Stimulated activated memory B cell treated with anti-CD40 and anti-IgM and Interleukin-4, amounts not matched to agents 10 μg/mL and 1 μg/mL and 100 μg/mL, for 72 hours (primary cell): Measurements from ENCODE around the gene SLC5A11.

Experiments used
- ATAC-seq: fragments of 150-1000 bp; cut with Tn5 transposase; 2 replicates; pipeline ENCODE4 v1.10.0; 2021
- H3K27ac Mint-ChIP-seq: one replicate; pipeline ENCODE4 v1.8.0; 2022; ENCODE audit warnings: mild to moderate bottlenecking, mixed read lengths
- H3K27me3 Mint-ChIP-seq: one replicate; pipeline ENCODE4 v1.8.0; 2022; ENCODE audit warnings: mixed read lengths
- H3K36me3 Mint-ChIP-seq: one replicate; pipeline ENCODE4 v1.8.0; 2022; ENCODE audit warnings: mixed read lengths
- H3K4me1 Mint-ChIP-seq: one replicate; pipeline ENCODE4 v1.8.0; 2022; ENCODE audit warnings: mixed read lengths
- H3K4me3 Mint-ChIP-seq: one replicate; pipeline ENCODE4 v1.8.0; 2022; ENCODE audit warnings: mild to moderate bottlenecking, moderate library complexity, mixed read lengths
- H3K9me3 Mint-ChIP-seq: one replicate; pipeline ENCODE4 v1.8.0; 2022; ENCODE audit warnings: mixed read lengths

SLC5A11 gene

DNA sequence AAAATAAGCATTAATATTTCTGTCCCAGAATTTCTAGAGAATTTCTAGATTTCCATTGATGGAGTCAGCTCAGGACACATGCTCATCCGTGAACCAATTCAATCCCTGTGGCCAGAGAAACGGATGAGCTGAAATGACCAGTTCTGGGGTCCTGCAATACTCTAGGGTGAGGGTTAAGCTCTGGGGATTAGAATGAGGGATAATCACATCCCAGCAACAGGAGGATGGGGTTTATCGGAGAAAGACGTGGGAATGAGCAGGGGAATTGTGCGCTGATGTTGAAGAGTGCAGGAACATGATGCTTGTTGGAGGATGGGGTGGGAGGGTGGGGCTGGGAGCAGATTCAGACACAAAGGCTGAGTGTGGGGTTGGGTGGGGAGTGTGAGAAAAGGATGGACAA is 64.1 kb downstream of the SLC5A11 start:
- Mint-ChIP-seq H3K4me1 (no peaks in the 10 kb centered on the region), H3K27me3 (no peaks in the 10 kb centered on the region), H3K27ac (no peak overlapping the region), H3K4me3 (no peak overlapping the region), H3K36me3 (no peaks in the 10 kb centered on the region), H3K9me3 (no peaks in the 10 kb centered on the region)
- no peak for ATAC-seq

DNA sequence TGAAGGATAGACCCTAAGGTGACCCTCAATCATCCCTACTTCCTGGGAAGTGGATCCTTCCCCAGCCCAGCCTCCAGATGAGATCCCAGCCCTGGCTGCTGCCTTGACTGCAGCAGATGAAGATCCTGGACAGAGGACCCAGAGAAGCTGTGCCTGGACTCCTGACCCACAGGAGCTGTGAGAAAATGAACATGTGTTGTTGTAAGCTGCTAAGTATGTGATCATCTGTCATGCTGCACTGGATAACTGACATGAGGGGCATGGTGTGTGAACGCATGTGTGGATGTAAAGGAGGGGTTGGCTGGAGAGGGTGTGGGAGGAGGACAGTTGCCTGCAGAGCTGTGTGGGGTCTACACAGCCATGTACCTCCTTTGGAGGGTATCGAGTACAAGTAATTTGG is 69.3 kb downstream of the SLC5A11 start:
- Mint-ChIP-seq H3K36me3 (peaks cover 36% of the 10 kb centered on the region), H3K4me1 (no peaks in the 10 kb centered on the region), H3K27ac (no peak overlapping the region)

DNA sequence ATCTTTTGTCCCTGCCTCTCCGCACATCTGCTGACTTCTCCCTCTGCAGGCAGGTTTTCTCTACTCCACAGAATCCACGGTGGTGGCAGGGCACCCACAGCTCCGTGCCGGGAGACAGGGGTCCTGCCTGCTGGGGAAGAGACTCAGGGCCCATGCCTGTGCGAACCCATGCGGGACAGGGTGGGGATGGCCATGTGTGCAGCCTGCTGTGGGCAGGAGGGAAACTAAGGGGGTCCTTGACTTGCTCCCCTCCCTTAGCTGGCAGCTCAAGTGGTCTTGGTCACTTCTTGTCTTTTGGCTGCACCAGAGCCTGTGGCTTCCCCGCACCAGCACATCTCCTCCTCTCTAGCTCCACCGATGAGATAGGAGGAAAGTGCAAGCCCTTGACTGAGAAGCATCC is 69.8 kb downstream of the SLC5A11 start:
- Mint-ChIP-seq H3K4me1 (peaks cover under 1% of the 10 kb centered on the region), H3K4me3 (no peak overlapping the region), H3K9me3 (no peaks in the 10 kb centered on the region), H3K27ac (no peak overlapping the region), H3K27me3 (no peaks in the 10 kb centered on the region), H3K36me3 (peaks cover 42% of the 10 kb centered on the region)
- no peak for ATAC-seq

More for the DNA sequence above, 69.3 kb downstream of the SLC5A11 start:
- no peak for ATAC-seq
- Mint-ChIP-seq H3K4me3 (no peak overlapping the region), H3K9me3 (no peaks in the 10 kb centered on the region), H3K27me3 (no peaks in the 10 kb centered on the region)

DNA sequence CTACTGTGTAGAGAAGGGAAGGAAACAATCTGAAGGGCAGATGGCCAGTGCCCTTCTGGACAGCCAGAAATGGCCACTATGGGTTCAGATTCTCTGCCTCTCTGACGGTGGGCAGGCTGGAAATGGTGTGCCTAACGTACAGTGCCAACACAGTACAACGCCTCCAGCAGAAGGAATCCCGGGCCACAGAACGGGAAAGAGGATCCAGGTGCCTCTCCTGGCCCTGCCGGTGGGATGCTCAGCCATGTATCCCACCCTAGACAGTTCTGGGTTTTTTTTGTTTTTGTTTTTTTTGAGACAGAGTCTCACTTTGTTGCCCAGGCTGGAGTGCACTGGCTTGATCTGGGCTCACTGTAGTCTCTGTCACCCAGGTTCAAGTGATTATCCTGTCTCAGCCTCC is 71.5 kb downstream of the SLC5A11 start:
- Mint-ChIP-seq H3K9me3 (no peaks in the 10 kb centered on the region), H3K27ac (no peak overlapping the region), H3K27me3 (no peaks in the 10 kb centered on the region), H3K36me3 (peaks cover 58% of the 10 kb centered on the region), H3K4me3 (no peak overlapping the region), H3K4me1 (peaks cover 13% of the 10 kb centered on the region)
- no peak for ATAC-seq

DNA sequence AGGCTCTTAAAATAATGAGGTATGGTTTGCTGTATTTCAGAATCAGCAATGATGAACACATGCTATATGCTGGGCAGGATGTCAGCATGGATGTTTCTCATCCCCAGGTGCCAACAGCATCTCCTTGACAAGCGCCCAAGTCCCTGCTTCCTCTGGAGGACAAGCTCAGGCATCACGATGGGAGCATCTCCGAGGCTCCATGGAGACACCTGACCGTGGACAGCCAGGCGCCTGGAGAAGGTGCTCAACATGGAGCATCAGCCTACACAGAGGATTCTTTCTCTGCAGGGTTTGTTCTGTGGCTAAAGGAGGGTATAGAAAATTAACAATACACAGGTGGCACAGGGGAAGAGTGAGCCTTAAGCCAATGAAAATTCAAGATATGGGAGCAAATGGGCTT is 72.1 kb downstream of the SLC5A11 start:
- H3K9me3 Mint-ChIP-seq, result no peaks in the 10 kb centered on the region
- H3K27me3 Mint-ChIP-seq, result no peaks in the 10 kb centered on the region
- ATAC-seq, result no peak

GRCh38 chr16:24918641-24919040 is 72.9 kb downstream of the SLC5A11 start:
- Mint-ChIP-seq H3K36me3 (peaks cover 68% of the 10 kb centered on the region), H3K4me1 (peaks cover 13% of the 10 kb centered on the region), H3K4me3 (no peak overlapping the region), H3K27me3 (no peaks in the 10 kb centered on the region), H3K27ac (no peak overlapping the region), H3K9me3 (no peaks in the 10 kb centered on the region)
- no peak for ATAC-seq

More for the DNA sequence above, 72.1 kb downstream of the SLC5A11 start:
- H3K27ac Mint-ChIP-seq, result peak overlapping the region; percentile 30
- peaks cover 13% of the 10 kb centered on the region for H3K4me1 Mint-ChIP-seq
- no peak overlapping the region for H3K4me3 Mint-ChIP-seq
- H3K36me3 Mint-ChIP-seq, result peaks cover 65% of the 10 kb centered on the region

DNA sequence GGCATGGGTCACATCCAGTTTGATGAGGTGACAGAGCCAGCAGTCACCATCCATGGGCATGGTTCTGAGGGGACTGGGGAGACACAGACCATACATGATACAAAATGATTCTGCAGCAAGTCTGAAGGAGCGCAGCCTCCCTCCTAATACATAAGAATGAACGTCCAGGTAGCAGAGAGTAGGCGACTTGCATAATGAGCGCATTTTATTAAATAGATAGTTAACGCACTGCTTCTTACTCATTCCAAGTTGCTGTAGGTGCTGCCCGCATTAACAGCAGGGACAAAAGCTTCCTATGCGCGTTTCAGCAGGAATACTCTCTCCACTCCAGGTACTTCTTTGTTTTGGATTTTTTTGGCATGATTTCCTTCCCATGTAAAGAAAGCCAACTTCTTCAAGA is 73.8 kb downstream of the SLC5A11 start:
- Mint-ChIP-seq H3K4me3 (no peak overlapping the region), H3K9me3 (no peaks in the 10 kb centered on the region), H3K27me3 (no peaks in the 10 kb centered on the region), H3K36me3 (peaks cover 68% of the 10 kb centered on the region), H3K4me1 (peaks cover 13% of the 10 kb centered on the region), H3K27ac (no peak overlapping the region)
- no peak for ATAC-seq

DNA sequence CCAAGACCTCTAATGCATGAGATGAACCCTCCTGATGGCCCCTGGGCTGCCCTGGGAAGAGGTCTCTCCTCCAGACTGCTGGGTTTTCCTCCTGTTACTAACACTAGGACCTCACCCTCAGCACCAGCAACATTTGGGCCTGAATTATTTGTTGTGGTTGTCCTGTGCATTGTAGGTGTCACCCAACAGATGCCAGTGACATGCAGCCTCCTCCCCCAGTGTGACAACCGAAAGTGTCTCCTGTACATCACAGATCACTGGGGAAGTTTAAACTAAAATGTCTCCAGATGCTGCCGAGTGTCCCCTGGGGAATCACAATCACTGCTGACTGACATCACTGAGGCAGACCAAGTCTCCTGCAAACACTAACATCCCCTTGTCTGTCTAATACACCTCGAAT is 74.8 kb downstream of the SLC5A11 start:
- Mint-ChIP-seq H3K4me3 (no peak overlapping the region), H3K4me1 (peaks cover 13% of the 10 kb centered on the region), H3K27ac (peak overlapping the region; percentile 76), H3K9me3 (no peaks in the 10 kb centered on the region), H3K36me3 (peaks cover 67% of the 10 kb centered on the region), H3K27me3 (no peaks in the 10 kb centered on the region)
- no peak for ATAC-seq

- no peak overlapping the region for H3K4me3 Mint-ChIP-seq
- H3K27ac Mint-ChIP-seq, result peak overlapping the region; percentile 76
- H3K27me3 Mint-ChIP-seq, result no peaks in the 10 kb centered on the region
- no peak for ATAC-seq
- peaks cover 68% of the 10 kb centered on the region for H3K36me3 Mint-ChIP-seq
- H3K4me1 Mint-ChIP-seq, result peaks cover 13% of the 10 kb centered on the region
- H3K9me3 Mint-ChIP-seq, result no peaks in the 10 kb centered on the region
Observed at GRCh38 chr16:24921229-24921628, 75.5 kb downstream of the SLC5A11 start.

- Mint-ChIP-seq H3K27ac (no peak overlapping the region), H3K4me1 (peaks cover 13% of the 10 kb centered on the region), H3K4me3 (no peak overlapping the region)
Observed at GRCh38 chr16:24925163-24925562, 79.4 kb downstream of the SLC5A11 start.

GRCh38 chr16:24929409-24929808 is 83.6 kb downstream of the SLC5A11 start:
- Mint-ChIP-seq H3K36me3 (peaks cover 55% of the 10 kb centered on the region), H3K4me1 (no peaks in the 10 kb centered on the region), H3K27ac (no peak overlapping the region), H3K4me3 (no peak overlapping the region), H3K9me3 (no peaks in the 10 kb centered on the region), H3K27me3 (no peaks in the 10 kb centered on the region)
- ATAC-seq, result no peak

More at GRCh38 chr16:24925163-24925562, 79.4 kb downstream of the SLC5A11 start:
- Mint-ChIP-seq H3K9me3 (no peaks in the 10 kb centered on the region), H3K36me3 (peaks cover 51% of the 10 kb centered on the region), H3K27me3 (no peaks in the 10 kb centered on the region)
- ATAC-seq, result no peak

DNA sequence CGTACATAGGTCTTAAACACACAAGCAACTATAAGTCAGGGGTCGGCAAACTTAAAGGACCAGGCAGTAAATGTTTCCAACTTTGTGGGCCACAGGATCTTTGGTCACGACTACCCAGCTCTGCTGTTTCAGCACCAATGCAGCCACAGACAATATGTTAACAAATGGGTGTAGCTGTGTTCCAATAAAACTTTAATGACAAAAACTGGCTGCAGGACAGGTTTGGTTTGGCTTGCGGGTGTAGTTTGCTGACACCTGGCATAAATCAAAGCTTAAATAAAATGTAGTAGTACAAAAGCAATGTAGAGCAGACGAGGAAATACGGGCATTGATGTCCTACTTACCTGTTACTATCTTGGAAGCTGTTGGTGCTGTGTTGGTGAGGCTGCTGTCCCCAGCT is 84.7 kb downstream of the SLC5A11 start:
- Mint-ChIP-seq H3K4me3 (no peak overlapping the region), H3K4me1 (no peaks in the 10 kb centered on the region), H3K27ac (no peak overlapping the region), H3K27me3 (no peaks in the 10 kb centered on the region), H3K36me3 (peaks cover 61% of the 10 kb centered on the region), H3K9me3 (no peaks in the 10 kb centered on the region)
- ATAC-seq, result no peak

DNA sequence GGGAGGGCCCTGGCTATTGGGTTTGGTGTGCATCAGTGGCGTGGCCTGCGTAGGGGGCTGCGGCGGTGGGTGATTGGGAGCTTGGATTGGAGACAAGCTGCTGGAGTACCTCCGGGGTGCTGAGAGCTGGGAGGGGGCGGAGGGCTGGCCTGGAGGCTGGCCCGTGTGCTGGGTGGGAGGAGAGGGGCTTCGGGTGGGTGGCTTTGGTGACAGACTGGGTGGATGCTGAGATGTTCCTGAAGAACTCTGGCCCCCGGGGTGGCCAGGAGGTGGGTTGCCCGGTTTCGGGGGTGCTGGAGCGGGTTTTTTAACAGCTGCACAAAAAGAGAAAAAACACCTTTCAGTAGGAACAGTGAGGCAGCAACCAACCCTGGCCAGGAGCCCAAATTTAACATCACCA is 85.3 kb downstream of the SLC5A11 start:
- peaks cover 56% of the 10 kb centered on the region for H3K36me3 Mint-ChIP-seq
- H3K4me3 Mint-ChIP-seq, result no peak overlapping the region
- no peaks in the 10 kb centered on the region for H3K27me3 Mint-ChIP-seq
- H3K9me3 Mint-ChIP-seq, result no peaks in the 10 kb centered on the region
- no peaks in the 10 kb centered on the region for H3K4me1 Mint-ChIP-seq
- H3K27ac Mint-ChIP-seq, result peak overlapping the region; percentile 30
- no peak for ATAC-seq

DNA sequence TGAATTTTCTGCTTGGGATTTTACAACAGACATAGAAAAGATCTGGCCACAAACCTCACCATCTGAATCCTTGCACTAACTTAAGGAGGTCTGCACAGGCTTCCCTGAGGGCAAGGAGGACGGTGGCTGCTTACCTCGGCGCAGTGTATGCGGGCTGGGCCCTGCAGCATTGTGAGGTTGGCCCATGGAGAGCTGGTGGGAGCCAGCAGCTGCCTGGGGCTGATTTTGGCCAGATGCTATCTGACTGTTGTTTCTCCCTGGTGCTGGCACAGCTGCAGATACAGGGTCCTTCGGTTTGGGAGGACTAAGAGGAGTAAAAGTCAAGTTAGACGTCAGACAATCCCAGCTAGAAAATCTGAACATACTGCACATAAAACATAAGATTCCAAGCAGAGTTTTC is 89.6 kb downstream of the SLC5A11 start:
- Mint-ChIP-seq H3K27me3 (no peaks in the 10 kb centered on the region), H3K36me3 (peaks cover 51% of the 10 kb centered on the region), H3K9me3 (no peaks in the 10 kb centered on the region), H3K4me1 (no peaks in the 10 kb centered on the region), H3K27ac (no peak overlapping the region), H3K4me3 (no peak overlapping the region)
- no peak for ATAC-seq

DNA sequence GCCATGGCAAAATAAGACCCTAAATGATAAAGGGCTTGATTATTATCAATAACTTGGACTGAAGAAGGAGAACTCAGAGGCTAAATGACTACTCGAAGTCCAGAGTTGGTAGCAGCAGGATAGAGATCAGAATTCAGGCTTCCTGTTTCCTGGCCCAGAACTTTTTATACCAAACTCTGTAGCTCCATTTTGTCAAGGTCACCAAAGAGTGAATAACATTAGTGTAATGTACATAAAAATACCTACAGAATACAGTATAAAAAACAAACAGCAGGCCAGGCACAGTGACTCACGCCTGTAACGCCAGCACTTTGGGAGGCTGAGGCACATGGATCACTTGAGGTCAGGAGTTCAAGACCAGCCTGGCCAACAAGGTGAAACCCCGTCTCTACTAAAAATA is 90.4 kb downstream of the SLC5A11 start:
- Mint-ChIP-seq H3K36me3 (peaks cover 51% of the 10 kb centered on the region), H3K27me3 (no peaks in the 10 kb centered on the region), H3K4me3 (no peak overlapping the region), H3K9me3 (no peaks in the 10 kb centered on the region), H3K4me1 (no peaks in the 10 kb centered on the region), H3K27ac (no peak overlapping the region)
- ATAC-seq, result no peak

DNA sequence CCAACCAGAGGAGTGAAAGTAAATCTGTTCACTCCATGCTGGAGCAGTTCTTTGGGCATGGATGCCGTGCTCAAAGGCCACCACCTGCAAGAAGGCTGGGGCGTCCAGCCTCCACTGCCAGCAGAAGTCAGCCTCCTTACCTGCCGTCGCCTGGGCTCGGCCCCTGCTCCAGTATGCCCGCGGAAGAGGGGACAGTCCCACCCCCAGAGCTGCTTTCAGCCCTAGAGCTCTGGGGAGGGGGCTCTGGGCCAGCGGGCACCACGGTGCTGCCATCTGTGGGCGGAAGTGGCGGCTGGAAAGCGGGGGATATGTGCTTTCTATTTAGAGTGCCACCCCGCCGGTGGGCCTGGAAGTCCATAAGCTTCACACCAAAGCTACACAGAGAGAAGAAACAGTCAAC is 93.5 kb downstream of the SLC5A11 start:
- Mint-ChIP-seq H3K4me3 (no peak overlapping the region), H3K27ac (no peak overlapping the region), H3K36me3 (peaks cover 49% of the 10 kb centered on the region), H3K27me3 (no peaks in the 10 kb centered on the region), H3K4me1 (no peaks in the 10 kb centered on the region), H3K9me3 (no peaks in the 10 kb centered on the region)
- ATAC-seq, result no peak

DNA sequence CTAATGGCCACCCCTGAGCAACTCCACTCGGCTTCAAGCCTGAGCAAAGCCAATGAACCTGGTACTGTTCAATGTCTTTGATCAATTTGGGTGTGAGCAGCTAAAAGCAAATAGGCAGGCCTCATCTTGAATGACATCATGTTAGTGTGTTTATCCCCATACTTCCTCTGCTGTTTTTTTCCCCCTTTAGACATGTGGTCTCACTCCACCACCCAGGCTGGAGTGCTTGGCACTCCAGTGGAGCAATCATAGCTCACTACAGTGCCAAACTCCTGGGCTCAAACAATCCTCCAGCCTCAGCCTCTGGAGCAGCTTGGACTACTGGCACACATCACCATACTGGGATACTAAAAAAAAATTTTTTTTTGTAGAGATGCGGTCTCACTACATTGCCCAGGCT is 94.0 kb downstream of the SLC5A11 start:
- Mint-ChIP-seq H3K4me3 (no peak overlapping the region), H3K27me3 (no peaks in the 10 kb centered on the region), H3K27ac (no peak overlapping the region), H3K4me1 (no peaks in the 10 kb centered on the region), H3K9me3 (no peaks in the 10 kb centered on the region), H3K36me3 (peaks cover 45% of the 10 kb centered on the region)
- ATAC-seq, result no peak
